Caki2 (cell line): ENCODE results near the gene BTNL3. TPM values are rescaled to one million over a fixed set of nuclear protein-coding genes. Genes with fewer than 3 reads are reported as not detected.
"Not testable (repeated sequence)": the region's sequence is repeated elsewhere in the genome, so short reads cannot be mapped to it uniquely, and the experiment has no call there.

Experiments used
- DNase-seq: peaks from one replicate; pipeline ENCODE4 v3.0.0-alpha.2; 2015; ENCODE audit warnings: low read depth
- in situ Hi-C: cut with HindIII; loops from 2 replicates; pipeline ENCODE4 v1.10.0; 2016; ENCODE audit warnings: low sequenced_read_pairs, low pct_unique_long_range_greater_than_20kb, mixed read lengths
- total RNA-seq: library from RNA; depleted of rRNA; stranded (reverse); fragments of >200 nt; shearing (Covaris generic); gene quantifications from 2 replicates; pipeline ENCODE4 v1.2.3, GENCODE V29; 2014; ENCODE audit warnings: low replicate concordance; rRNA removed

BTNL3 gene
- total RNA-seq, 1 experiment from 2014 or later = not detected

- in situ Hi-C loops = no loop called here
- DNase-seq = no peak
Measured at GRCh38 chr5:181043285-181044092, 54.8 kb downstream of the BTNL3 start.

- in situ Hi-C loops = no loop called here
- DNase-seq = no peak
Measured at GRCh38 chr5:181044093-181044599, 55.5 kb downstream of the BTNL3 start.

GRCh38 chr5:181044662-181045305 lies 56.1 kb downstream of the BTNL3 start:
- in situ Hi-C loops = no loop called here
- DNase-seq = no peak

GRCh38 chr5:181045316-181045715 lies 56.7 kb downstream of the BTNL3 start:
- no peak for DNase-seq
- in situ Hi-C loops = no loop called here

- in situ Hi-C loops, DNase-seq: not testable (repeated sequence)
Measured at GRCh38 chr5:181045857-181046256, 57.2 kb downstream of the BTNL3 start.

- in situ Hi-C loops = no loop called here
- no peak for DNase-seq
Measured at GRCh38 chr5:181047288-181047687, 58.6 kb downstream of the BTNL3 start.

GRCh38 chr5:181047921-181048320 lies 59.3 kb downstream of the BTNL3 start:
- in situ Hi-C loops = no loop called here
- DNase-seq = no peak

GRCh38 chr5:181050016-181050415 lies 61.4 kb downstream of the BTNL3 start:
- DNase-seq = no peak
- in situ Hi-C loops = no loop called here

- in situ Hi-C loops = no loop called here
- DNase-seq = no peak
Measured at GRCh38 chr5:181051841-181052671, 63.4 kb downstream of the BTNL3 start.

GRCh38 chr5:181052672-181053487 lies 64.2 kb downstream of the BTNL3 start:
- in situ Hi-C loops = no loop called here
- DNase-seq = no peak

- no peak for DNase-seq
- in situ Hi-C loops = no loop called here
Measured at GRCh38 chr5:181053488-181054121, 65.0 kb downstream of the BTNL3 start.

GRCh38 chr5:181054138-181054537 lies 65.5 kb downstream of the BTNL3 start:
- DNase-seq = no peak
- in situ Hi-C loops = no loop called here

- in situ Hi-C loops = no loop called here
- no peak for DNase-seq
Measured at GRCh38 chr5:181054871-181055459, 66.3 kb downstream of the BTNL3 start.

Other genes starting within 250 kb of the BTNL3 start
- gene OR2Y1, start 248.8 kb upstream of the BTNL3 start, total RNA-seq = not detected in 2 replicates
- gene MGAT1, start 186.0 kb upstream of the BTNL3 start, total RNA-seq = 155 and 157 TPM in 2 replicates
- gene ZFP62, start 127.6 kb upstream of the BTNL3 start, total RNA-seq = 6.7 and 9.8 TPM in 2 replicates
- gene BTNL8, start 89.7 kb upstream of the BTNL3 start, total RNA-seq = not detected in 2 replicates
- not detected in 2 replicates for gene BTNL9, start 51.4 kb downstream of the BTNL3 start, total RNA-seq
- not detected in 2 replicates for gene OR2V1, start 142.3 kb downstream of the BTNL3 start, total RNA-seq
- not detected in 2 replicates for gene OR2V2, start 158.7 kb downstream of the BTNL3 start, total RNA-seq
- gene TRIM7, start 216.3 kb downstream of the BTNL3 start, total RNA-seq = 56.2 and 62.2 TPM in 2 replicates
- 17.9 and 32.2 TPM in 2 replicates for gene TRIM41, start 234.4 kb downstream of the BTNL3 start, total RNA-seq